Chondrocyte (in vitro differentiated cells): ENCODE results near the gene GNG7. TPM values are rescaled to one million over a fixed set of nuclear protein-coding genes. Genes with fewer than 3 reads are reported as not detected.
A peak's percentile ranks its signal among the peaks of the same experiment; 100 is the strongest.
"Not testable (repeated sequence)": the region's sequence is repeated elsewhere in the genome, so short reads cannot be mapped to it uniquely, and the experiment has no call there.

Source experiments
- DNase-seq: peaks from one replicate; pipeline ENCODE4 v3.0.0; 2021; ENCODE audit warnings: mixed read lengths, low spot score
- H3K27ac Mint-ChIP-seq: one replicate; pipeline ENCODE4 v1.8.0; 2021; ENCODE audit warnings: mild to moderate bottlenecking, moderate library complexity, mixed read lengths; ENCODE audit not compliant: unreplicated experiment
- H3K27me3 Mint-ChIP-seq: 2 replicates; pipeline ENCODE4 v1.8.0; 2021; ENCODE audit warnings: low read depth, mixed read lengths
- H3K36me3 Mint-ChIP-seq: 2 replicates; pipeline ENCODE4 v1.8.0; 2021; ENCODE audit warnings: low read depth, mixed read lengths
- H3K4me1 Mint-ChIP-seq: 2 replicates; pipeline ENCODE4 v1.8.0; 2021; ENCODE audit warnings: low read depth, mild to moderate bottlenecking, mixed read lengths
- H3K4me3 Mint-ChIP-seq: one replicate; pipeline ENCODE4 v1.8.0; 2021; ENCODE audit warnings: mild to moderate bottlenecking, moderate library complexity, mixed read lengths; ENCODE audit not compliant: unreplicated experiment
- H3K9me3 Mint-ChIP-seq: 2 replicates; pipeline ENCODE4 v1.8.0; 2021; ENCODE audit warnings: low read depth, mixed read lengths
- CTCF ChIP-seq: fragments of 200-600 bp; sonication (generic); IDR thresholded peaks from 2 replicates; pipeline ENCODE4 v1.5.0; 2021; ENCODE audit warnings: antibody characterized with exemption, mild to moderate bottlenecking, moderate library complexity
- total RNA-seq: library from RNA; stranded (reverse); gene quantifications from 3 replicates; pipeline ENCODE4 v1.2.1, GENCODE V29; 2021

The GNG7 gene
- total RNA-seq, 1 donor from 2014 or later: 1.9 TPM

- TF ChIP-seq CTCF: no peak
- no peaks in the 10 kb centered on the region for H3K36me3 Mint-ChIP-seq
- peaks cover 66% of the 10 kb centered on the region for H3K4me1 Mint-ChIP-seq
- no peak for DNase-seq
- no peak overlapping the region for H3K4me3 Mint-ChIP-seq
- H3K27me3 Mint-ChIP-seq: no peaks in the 10 kb centered on the region
- H3K9me3 Mint-ChIP-seq: no peaks in the 10 kb centered on the region
- H3K27ac Mint-ChIP-seq: peak overlapping the region; percentile 22
Measured at GRCh38 chr19:2538096-2538757, 164.3 kb downstream of the GNG7 start.

GRCh38 chr19:2537584-2537983 lies 164.9 kb downstream of the GNG7 start:
- not testable (repeated sequence) for H3K36me3 Mint-ChIP-seq, H3K4me3 Mint-ChIP-seq, H3K27me3 Mint-ChIP-seq, H3K9me3 Mint-ChIP-seq, DNase-seq
- Mint-ChIP-seq H3K27ac (peak overlapping the region; percentile 51), H3K4me1 (peaks cover 64% of the 10 kb centered on the region)

DNA sequence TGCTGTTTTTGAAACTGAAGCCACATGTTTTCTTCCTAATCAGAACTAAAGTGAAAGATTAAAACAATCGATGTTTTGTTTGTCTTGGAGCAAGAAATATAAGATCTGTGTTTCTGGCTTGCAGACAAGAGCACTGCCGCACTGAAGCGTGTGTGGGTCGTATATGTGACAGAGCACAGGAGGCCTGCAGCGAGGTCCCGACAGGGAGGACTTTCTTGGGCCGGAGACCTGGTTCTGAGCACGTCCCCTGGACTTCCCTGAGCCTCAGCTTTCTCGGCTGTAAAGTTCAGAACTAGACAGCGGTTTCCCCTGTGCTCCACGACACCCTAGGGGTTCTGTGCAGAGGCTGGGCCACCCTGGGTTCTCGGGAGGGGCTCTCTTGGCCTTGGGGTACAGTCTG lies 166.0 kb downstream of the GNG7 start:
- no peak for TF ChIP-seq CTCF
- peak overlapping the region; percentile 8 for H3K27ac Mint-ChIP-seq
- peaks cover 5% of the 10 kb centered on the region for H3K9me3 Mint-ChIP-seq
- peak; percentile 52 for DNase-seq
- no peaks in the 10 kb centered on the region for H3K27me3 Mint-ChIP-seq
- H3K36me3 Mint-ChIP-seq: no peaks in the 10 kb centered on the region
- H3K4me3 Mint-ChIP-seq: no peak overlapping the region
- peaks cover 59% of the 10 kb centered on the region for H3K4me1 Mint-ChIP-seq

- no peak for DNase-seq
- Mint-ChIP-seq H3K9me3 (peaks cover 5% of the 10 kb centered on the region), H3K36me3 (no peaks in the 10 kb centered on the region), H3K4me1 (peaks cover 44% of the 10 kb centered on the region), H3K27ac (peak overlapping the region; percentile 85), H3K4me3 (no peak overlapping the region), H3K27me3 (no peaks in the 10 kb centered on the region)
- no peak for TF ChIP-seq CTCF
Measured at GRCh38 chr19:2534423-2535013, 168.0 kb downstream of the GNG7 start.

- peaks cover 5% of the 10 kb centered on the region for H3K9me3 Mint-ChIP-seq
- peak; percentile 54 for DNase-seq
- TF ChIP-seq CTCF: no peak
- H3K27ac Mint-ChIP-seq: peak overlapping the region; percentile 85
- H3K4me3 Mint-ChIP-seq: no peak overlapping the region
- H3K27me3 Mint-ChIP-seq: no peaks in the 10 kb centered on the region
- H3K4me1 Mint-ChIP-seq: peaks cover 47% of the 10 kb centered on the region
- H3K36me3 Mint-ChIP-seq: no peaks in the 10 kb centered on the region
Measured at GRCh38 chr19:2533686-2534422, 168.6 kb downstream of the GNG7 start.
